ENCODE data around the gene PPP2R3A. TPM values are rescaled to one million over a fixed set of nuclear protein-coding genes. Genes with fewer than 3 reads are reported as not detected.
"Not testable (repeated sequence)": the region's sequence is repeated elsewhere in the genome, so short reads cannot be mapped to it uniquely, and the experiment has no call there.

Gene PPP2R3A
- total RNA-seq, 8 experiments from 2014 or later, result 5.7 to 23.5 (median 18.8) TPM

DNA sequence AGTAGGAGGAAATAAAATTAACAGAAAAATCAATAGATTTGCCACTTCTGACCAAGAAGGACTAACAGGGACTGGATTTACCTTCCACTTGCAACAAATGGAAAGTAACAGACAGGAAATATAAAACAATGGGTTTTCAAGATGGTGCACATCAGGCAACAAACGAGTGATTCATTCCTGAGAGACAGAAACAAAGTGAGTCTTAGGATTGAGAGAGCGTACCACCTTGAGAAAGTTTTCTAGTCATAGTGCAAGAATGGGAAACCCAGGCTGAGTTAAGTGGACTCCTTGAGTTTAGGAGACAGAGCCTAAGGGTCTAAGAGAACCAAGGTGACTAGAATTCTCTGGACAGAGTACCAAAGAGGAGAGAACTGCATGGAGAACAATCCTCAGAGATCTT, 101.7 kb downstream of the PPP2R3A start:
- ATAC-seq (replicated peaks in 6 of 8), result no peak
- WGBS, 10 experiments, result 60 to 100% (median 92%) methylated on average over 1 to 2 of the region's 2 CpGs; no CpG with 5 or more reads in 1 of the 10 experiments
- in situ Hi-C loops (cut with MboI; ENCODE audit: low pct_unique_long_range_greater_than_20kb in 2 of 9, low sequenced_read_pairs in 9 of 9, unreplicated experiment in 9 of 9), result loop anchor here in 1 of 9 experiments (25.0 kb wide), 1 partner anchor 945 kb away; no protein-coding TSS in a partner anchor

DNA sequence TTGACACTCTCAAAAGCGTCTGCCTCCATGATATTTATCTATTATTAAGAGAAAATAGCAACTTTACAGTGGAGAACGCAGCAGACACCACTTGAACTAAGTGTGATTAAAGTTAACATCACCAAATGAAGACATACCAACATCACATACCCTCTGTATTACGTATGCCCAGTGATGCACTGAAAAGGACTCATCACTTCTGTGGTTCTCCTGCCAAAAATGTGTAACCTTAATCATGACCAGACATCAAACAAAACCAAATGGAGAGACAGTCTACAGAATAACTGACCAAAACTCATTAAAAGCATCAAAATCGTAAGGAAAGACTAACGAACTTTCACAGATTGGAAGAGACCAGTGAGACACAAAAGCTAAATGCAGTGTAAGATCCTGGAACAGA, 103.2 kb downstream of the PPP2R3A start:
- no peak for ATAC-seq (replicated peaks in 6 of 8)
- in situ Hi-C loops (cut with MboI; ENCODE audit: low pct_unique_long_range_greater_than_20kb in 2 of 9, low sequenced_read_pairs in 9 of 9, unreplicated experiment in 9 of 9), result loop anchor here in 1 of 9 experiments (25.0 kb wide), 1 partner anchor 944 kb away; no protein-coding TSS in a partner anchor
- no peak overlapping the region for H3K27ac ChIP-seq
- WGBS, 10 experiments, result 27 to 100% (median 79%) methylated on average over 3 to 5 of the region's 5 CpGs
- no peak overlapping the region for H3K4me3 ChIP-seq
- H3K4me1 ChIP-seq (replicated peaks in 1 of 2), result no peaks in the 10 kb centered on the region

More for the DNA sequence above, 101.7 kb downstream of the PPP2R3A start:
- H3K27ac ChIP-seq, result no peak overlapping the region
- H3K4me1 ChIP-seq (replicated peaks in 1 of 2), result no peaks in the 10 kb centered on the region
- no peak overlapping the region for H3K4me3 ChIP-seq

DNA sequence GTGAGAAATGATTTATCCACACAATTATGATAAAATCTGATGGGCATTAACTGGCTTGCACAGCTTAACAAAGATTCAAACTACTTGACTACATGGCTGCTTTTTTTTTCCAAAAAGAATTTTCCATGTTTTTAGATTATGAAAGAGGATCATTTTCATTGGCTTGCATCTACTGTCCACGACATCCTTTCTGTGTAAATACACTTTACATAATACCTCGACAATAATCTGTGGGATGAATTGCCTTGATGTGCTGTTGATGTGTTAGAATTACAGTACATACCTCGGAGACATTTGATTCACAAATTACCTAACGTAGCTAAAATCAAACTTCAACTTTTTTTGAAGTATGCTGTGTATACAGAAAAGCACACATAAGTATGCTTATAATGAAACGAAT, 104.4 kb downstream of the PPP2R3A start:
- H3K4me3 ChIP-seq, result no peak overlapping the region
- peak in 1 of 8 experiments; percentile 48 for ATAC-seq (replicated peaks in 6 of 8)
- WGBS, 10 experiments, result 2 to 98% (median 80%) methylated on average over 3 to 5 of the region's 5 CpGs
- no peak overlapping the region for H3K27ac ChIP-seq
- in situ Hi-C loops (cut with MboI; ENCODE audit: low pct_unique_long_range_greater_than_20kb in 2 of 9, low sequenced_read_pairs in 9 of 9, unreplicated experiment in 9 of 9), result loop anchor here in 3 of 9 experiments (10.0 to 25.0 kb wide), 3 partner anchors 935 to 945 kb away; no protein-coding TSS in a partner anchor
- H3K4me1 ChIP-seq (replicated peaks in 1 of 2), result no peaks in the 10 kb centered on the region

DNA sequence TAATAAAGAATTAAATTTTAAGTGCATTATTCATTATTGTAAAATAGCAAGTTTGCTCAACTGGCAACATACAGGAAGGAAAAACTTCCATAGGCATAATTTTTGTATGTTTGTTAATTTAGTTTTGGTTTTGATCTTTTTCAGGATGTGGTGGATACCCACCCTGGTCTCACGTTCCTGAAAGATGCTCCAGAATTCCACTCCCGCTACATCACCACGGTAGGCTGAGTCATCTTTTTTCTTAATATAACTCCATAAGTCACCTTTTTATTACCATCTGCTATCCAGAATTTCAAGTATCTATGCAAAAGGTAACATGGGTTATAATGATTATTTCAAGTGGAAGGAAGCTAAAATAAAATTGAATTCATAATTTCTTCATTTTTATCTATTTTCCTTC, 104.8 kb downstream of the PPP2R3A start:
- in situ Hi-C loops (cut with MboI; ENCODE audit: low pct_unique_long_range_greater_than_20kb in 2 of 9, low sequenced_read_pairs in 9 of 9, unreplicated experiment in 9 of 9), result loop anchor here in 3 of 9 experiments (10.0 to 25.0 kb wide), 3 partner anchors 934 to 944 kb away; no protein-coding TSS in a partner anchor
- H3K4me3 ChIP-seq, result no peak overlapping the region
- 8 to 100% (median 66%) methylated on average over 1 to 3 of the region's 3 CpGs for WGBS, 10 experiments
- H3K4me1 ChIP-seq (replicated peaks in 1 of 2), result no peaks in the 10 kb centered on the region
- peak in 3 of 8 experiments; percentile 16 to 42 (median 41) for ATAC-seq (replicated peaks in 6 of 8)
- no peak overlapping the region for H3K27ac ChIP-seq

DNA sequence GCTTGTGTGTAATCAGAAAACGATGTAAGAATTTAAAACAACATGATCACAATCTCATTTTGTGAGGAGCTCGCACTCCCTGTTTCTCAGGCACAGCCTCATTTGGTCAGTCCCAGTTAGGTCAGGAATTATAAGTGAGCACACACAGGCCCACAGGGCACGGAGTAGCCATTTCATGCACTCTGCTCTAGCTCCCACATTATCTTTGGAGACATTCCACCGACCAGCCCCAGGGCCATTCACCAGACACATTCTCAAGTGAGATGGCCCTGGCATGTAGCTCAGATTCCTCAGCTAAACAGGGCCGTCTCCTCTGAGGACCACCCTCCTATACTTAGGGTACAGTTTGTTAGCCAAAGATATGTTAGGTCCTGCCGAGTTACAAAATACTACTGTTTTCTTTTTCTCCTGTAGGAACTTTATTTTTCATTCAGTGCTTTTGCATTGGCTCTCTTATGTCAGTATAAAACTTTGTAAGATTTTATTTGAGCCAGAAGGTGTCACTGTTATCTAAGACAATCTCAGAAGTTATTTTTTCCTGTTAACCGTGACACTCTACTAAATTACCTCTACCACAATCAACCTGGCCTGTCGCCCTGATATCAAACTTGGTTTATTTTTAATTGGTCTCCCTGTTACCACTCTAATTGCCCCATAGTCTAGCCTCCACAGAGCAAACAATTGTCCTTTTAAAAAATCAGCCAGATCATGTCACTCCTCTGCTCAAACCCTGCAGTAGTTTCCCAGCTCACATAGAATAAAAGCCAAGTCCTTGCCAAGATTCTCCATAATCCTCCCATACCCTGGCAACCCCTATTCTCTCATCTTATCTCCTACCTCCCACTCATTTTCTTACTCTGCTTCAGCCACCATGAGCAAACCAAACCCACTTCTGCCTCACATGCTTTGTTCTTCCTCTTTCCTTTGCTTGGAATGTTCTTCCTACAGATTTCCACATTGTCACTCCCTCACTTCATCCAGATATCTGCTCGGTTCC, 105.7 kb downstream of the PPP2R3A start:
- no peak overlapping the region for H3K27ac ChIP-seq
- no peak overlapping the region for H3K4me3 ChIP-seq
- no peaks in the 10 kb centered on the region for H3K4me1 ChIP-seq (replicated peaks in 1 of 2)
- ATAC-seq (replicated peaks in 6 of 8), result peak in 4 of 8 experiments; percentile 75 to 87 (median 77)
- in situ Hi-C loops (cut with MboI; ENCODE audit: low pct_unique_long_range_greater_than_20kb in 2 of 9, low sequenced_read_pairs in 9 of 9, unreplicated experiment in 9 of 9), result loop anchor here in 3 of 9 experiments (10.0 to 25.0 kb wide), 3 partner anchors 934 to 944 kb away; no protein-coding TSS in a partner anchor
- 28 to 95% (median 73%) methylated on average over 2 to 9 of the region's 9 CpGs; no CpG with 5 or more reads in 1 of the 10 experiments for WGBS, 10 experiments

DNA sequence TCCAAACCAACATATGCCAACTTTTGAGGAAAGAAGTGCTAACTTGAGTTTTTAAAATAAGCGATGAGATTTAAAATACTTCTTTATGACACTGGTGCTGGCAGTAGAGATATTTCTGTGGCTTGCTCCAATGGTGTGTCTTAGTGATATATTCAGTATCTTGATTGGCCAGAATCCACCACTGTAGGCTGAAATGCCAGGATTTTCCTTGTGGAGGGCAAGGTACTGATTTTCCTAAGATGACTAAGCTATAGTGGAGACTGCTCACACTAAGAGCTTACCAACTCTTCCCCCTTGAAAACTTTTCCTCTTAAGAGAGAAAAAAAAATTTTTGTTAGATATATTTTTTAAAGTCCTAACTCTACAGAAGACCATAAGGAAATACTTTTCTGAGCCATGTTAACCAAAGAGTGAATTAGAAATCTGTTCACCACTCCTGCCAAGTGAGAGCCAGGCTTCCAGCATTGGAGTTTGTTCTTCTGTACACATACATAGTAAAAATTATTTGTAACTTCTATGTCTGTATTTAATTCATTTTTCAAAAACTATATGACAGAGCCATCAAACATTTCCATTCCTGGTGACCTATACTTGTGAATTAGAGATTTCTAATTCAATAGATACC, 109.1 kb downstream of the PPP2R3A start:
- in situ Hi-C loops (cut with MboI; ENCODE audit: low pct_unique_long_range_greater_than_20kb in 2 of 9, low sequenced_read_pairs in 9 of 9, unreplicated experiment in 9 of 9), result loop anchor here in 8 of 9 experiments (10.0 to 25.0 kb wide), 6 partner anchors 113 to 940 kb away; partner anchors contain the start of gene MSL2 (in 1 of the 8)
- H3K27ac ChIP-seq, result no peak overlapping the region
- H3K4me3 ChIP-seq, result no peak overlapping the region
- WGBS, 10 experiments, result 44 to 100% (median 100%) methylated on average over 1 of the region's 1 CpG; no CpG with 5 or more reads in 3 of the 10 experiments
- ATAC-seq (replicated peaks in 6 of 8), result no peak
- H3K4me1 ChIP-seq (replicated peaks in 1 of 2), result no peaks in the 10 kb centered on the region

DNA sequence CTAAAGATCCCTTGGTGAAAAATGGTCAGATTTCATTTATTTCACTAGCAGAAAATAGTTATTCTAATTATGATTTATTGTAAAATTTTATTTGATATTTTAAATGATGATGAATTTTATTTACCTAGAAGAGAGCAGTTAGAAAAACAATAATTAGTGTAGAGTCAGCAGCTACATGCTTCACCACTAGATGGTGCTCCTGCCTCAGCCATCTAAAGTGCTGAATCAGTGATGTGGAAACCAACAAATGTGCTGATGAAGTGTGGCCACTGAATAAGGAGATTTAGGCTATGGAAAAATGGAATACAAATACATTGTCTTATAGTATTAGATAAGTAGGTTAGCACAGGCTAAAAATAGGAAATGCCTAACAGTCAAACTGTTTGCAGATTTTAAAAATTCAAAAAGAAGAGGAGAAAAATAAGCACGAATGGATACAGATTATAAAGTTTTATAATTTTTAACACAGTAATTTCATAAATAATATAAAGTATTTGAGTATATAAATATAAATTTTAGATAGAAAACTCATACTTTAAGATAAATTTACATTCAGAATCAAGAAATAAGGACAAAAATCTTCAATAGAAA, 109.8 kb downstream of the PPP2R3A start:
- Histone ChIP-seq H3K4me1 (replicated peaks in 1 of 2) (no peaks in the 10 kb centered on the region), H3K27ac (no peak overlapping the region), H3K4me3 (no peak overlapping the region)
- ATAC-seq (replicated peaks in 6 of 8), result peak; percentile 34 to 75 (median 68)
- in situ Hi-C loops (cut with MboI; ENCODE audit: low pct_unique_long_range_greater_than_20kb in 2 of 9, low sequenced_read_pairs in 9 of 9, unreplicated experiment in 9 of 9), result loop anchor here in 7 of 9 experiments (10.0 to 25.0 kb wide), 6 partner anchors 112 to 939 kb away; partner anchors contain the start of gene MSL2 (in 1 of the 7)
- WGBS, 10 experiments, result 57 to 100% (median 89%) methylated on average over 1 of the region's 1 CpG; no CpG with 5 or more reads in 1 of the 10 experiments

DNA sequence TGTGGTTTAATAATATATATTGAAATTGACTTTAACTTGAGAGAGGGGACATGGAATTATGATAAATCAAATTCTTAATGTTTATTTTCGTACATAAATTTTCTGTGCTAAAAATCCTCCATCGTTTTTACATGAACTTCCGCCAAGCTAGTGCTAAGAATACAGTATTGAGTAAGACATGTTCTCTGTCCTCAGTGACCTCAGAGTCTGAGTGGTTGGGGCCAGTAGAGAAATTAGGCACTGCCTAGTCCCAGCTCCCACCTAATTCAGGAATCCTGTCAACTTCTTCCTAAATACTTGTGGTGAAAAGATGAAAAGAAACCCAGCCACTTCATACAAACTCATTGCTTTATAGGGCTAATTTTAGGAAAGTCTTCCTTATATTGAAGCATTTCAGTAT, 110.3 kb downstream of the PPP2R3A start:
- in situ Hi-C loops (cut with MboI; ENCODE audit: low pct_unique_long_range_greater_than_20kb in 2 of 9, low sequenced_read_pairs in 9 of 9, unreplicated experiment in 9 of 9), result loop anchor here in 7 of 9 experiments (10.0 to 25.0 kb wide), 6 partner anchors 111 to 939 kb away; partner anchors contain the start of gene MSL2 (in 1 of the 7)
- Histone ChIP-seq H3K27ac (no peak overlapping the region), H3K4me3 (no peak overlapping the region), H3K4me1 (replicated peaks in 1 of 2) (no peaks in the 10 kb centered on the region)
- 0 to 70% (median 46%) methylated on average over 1 to 3 of the region's 3 CpGs for WGBS, 10 experiments
- ATAC-seq (replicated peaks in 6 of 8), result no peak

DNA sequence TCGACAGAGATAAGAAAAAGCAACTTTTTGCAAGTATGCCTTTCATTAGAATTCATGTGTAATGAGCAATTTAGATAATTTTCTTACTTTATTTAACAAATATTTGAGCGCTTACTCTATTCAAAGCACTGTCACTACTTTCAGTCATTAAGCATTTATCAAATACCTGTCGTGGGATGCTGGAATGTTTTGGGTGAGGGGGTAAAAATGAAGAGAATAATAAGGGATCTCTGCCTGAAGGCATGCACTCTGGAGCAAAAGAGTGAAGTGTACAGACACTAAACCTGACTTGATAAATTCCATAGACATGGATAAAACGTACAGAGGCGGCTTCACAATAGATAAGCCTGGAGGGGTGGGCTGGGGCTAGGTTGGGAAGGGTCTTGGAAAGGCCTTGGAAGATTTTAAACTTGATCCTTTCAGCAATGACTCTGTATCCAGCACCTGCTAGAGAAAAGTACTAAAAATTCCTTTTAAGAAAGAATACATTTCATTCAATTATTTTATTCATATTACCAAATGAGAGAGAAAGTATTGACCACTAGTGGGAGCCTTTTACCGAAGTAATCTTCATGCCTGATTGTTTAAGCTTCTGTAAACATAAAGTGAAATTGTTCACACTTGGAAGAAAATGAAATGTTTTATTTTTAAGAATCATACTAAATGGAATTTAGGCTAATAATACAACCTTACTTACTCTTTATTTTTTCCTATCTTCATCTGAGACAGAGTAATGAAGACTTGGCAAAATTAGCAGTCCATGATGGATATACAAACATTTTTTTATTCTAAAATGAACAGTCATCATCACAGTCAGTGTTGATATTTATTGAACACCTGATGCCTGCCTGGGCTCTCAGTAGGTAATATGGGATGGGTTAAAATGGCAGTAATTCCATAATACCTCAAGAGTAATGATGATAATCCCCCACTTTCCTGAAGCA, 113.2 kb downstream of the PPP2R3A start:
- WGBS, 10 experiments, result 75 to 100% (median 90%) methylated on average over 1 to 6 of the region's 6 CpGs; no CpG with 5 or more reads in 2 of the 10 experiments
- Histone ChIP-seq H3K27ac (no peak overlapping the region), H3K4me3 (no peak overlapping the region), H3K4me1 (replicated peaks in 1 of 2) (no peaks in the 10 kb centered on the region)
- in situ Hi-C loops (cut with MboI; ENCODE audit: low pct_unique_long_range_greater_than_20kb in 2 of 9, low sequenced_read_pairs in 9 of 9, unreplicated experiment in 9 of 9), result loop anchor here in 7 of 9 experiments (10.0 to 25.0 kb wide), 6 partner anchors 109 to 936 kb away; partner anchors contain the start of gene MSL2 (in 1 of the 7)
- peak in 3 of 8 experiments; percentile 28 to 44 (median 41) for ATAC-seq (replicated peaks in 6 of 8)

DNA sequence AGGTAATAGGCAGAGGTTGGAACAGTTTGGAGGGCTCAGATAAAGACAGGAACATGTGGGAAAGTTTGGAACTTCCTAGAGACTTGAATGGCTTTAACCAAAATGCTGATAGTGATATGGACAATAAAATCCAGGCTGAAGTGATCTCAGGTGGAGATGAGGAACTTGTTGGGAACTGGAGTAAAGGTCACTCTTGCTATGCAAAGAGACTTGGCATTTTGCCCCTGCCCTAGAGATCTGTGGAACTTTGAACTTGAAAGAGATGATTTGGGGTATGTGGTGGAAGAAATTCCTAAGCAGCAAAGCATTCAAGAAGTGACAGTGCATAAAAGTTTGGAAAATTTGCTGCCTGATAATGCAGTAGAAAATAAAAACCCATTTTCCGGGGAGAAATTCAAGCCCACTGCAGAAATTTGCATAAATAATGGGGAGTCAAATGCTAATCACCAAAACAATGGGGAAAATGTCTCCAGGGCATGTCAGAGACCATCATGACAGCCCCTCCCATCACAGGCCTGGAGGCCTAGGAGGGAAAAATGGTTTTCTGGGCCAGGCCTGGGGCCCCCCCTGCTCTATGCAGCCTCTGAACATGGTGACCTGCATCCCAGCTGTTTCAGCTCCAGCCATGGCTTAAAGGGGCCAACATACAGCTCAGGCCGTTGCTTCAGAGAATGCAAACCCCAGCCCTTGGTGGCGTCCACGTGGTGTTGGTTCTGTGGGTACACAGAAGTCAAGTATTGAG, 118.3 kb downstream of the PPP2R3A start:
- not testable (repeated sequence) for H3K4me1 ChIP-seq (replicated peaks in 1 of 2); H3K4me3 ChIP-seq; ATAC-seq (replicated peaks in 6 of 8); H3K27ac ChIP-seq
- WGBS, 10 experiments, result 73 to 100% (median 93%) methylated on average over 1 to 4 of the region's 4 CpGs; no CpG with 5 or more reads in 4 of the 10 experiments
- in situ Hi-C loops (cut with MboI; ENCODE audit: low pct_unique_long_range_greater_than_20kb in 2 of 9, low sequenced_read_pairs in 9 of 9, unreplicated experiment in 9 of 9), result loop anchor here in 6 of 9 experiments (25.0 kb wide), 4 partner anchors 103 to 928 kb away; partner anchors contain the start of gene MSL2 (in 1 of the 6)

DNA sequence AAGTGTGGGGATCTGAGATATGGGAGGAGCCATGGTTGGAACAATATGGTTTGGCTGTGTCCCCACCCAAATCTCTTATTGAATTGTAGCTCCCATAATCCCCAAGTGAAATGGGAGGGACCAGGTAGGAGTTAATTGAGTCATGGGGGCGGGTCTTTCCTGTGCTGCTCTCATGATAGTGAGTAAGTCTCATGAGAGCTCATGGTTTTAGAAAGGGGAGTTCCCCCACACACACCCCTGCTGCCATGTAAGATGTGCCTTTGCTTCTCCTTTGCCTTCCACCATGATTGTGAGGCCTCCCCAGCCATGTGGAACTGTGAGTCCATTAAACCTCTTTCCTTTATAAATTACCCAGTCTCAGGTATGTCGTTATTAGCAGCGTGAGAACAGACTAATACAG, 119.5 kb downstream of the PPP2R3A start:
- not testable (repeated sequence) for H3K4me3 ChIP-seq; H3K27ac ChIP-seq; ATAC-seq (replicated peaks in 6 of 8); H3K4me1 ChIP-seq (replicated peaks in 1 of 2)
- in situ Hi-C loops (cut with MboI; ENCODE audit: low pct_unique_long_range_greater_than_20kb in 2 of 9, low sequenced_read_pairs in 9 of 9, unreplicated experiment in 9 of 9), result loop anchor here in 6 of 9 experiments (25.0 kb wide), 4 partner anchors 102 to 927 kb away; partner anchors contain the start of gene MSL2 (in 1 of the 6)
- WGBS, 10 experiments, result 92 to 100% (median 100%) methylated on average over 1 to 3 of the region's 3 CpGs; no CpG with 5 or more reads in 6 of the 10 experiments
